GM18519 (cell line): ENCODE data around the gene BUD23.
A peak's percentile ranks its signal among the peaks of the same experiment; 100 is the strongest.
"Not testable (repeated sequence)": the region's sequence is repeated elsewhere in the genome, so short reads cannot be mapped to it uniquely, and the experiment has no call there.

Source experiments
- ATAC-seq: cut with Tn5 transposase; IDR thresholded peaks from one replicate; pipeline ENCODE4 v1.9.1; 2021; ENCODE audit warnings: mild to moderate bottlenecking, moderate library complexity; ENCODE audit not compliant: unreplicated experiment, low FRiP score

BUD23 gene

GRCh38 chr7:73667344-73668102 is 15.9 kb upstream of the BUD23 start, which contains the start of gene VPS37D:
TSS of gene VPS37D (plus strand) at chr7:73667831. CDS start at chr7:73667959, 128 bp downstream.
- peak; percentile 69 for ATAC-seq

- ATAC-seq = no peak
Observed at GRCh38 chr7:73668103-73668885, 15.1 kb upstream of the BUD23 start.

DNA sequence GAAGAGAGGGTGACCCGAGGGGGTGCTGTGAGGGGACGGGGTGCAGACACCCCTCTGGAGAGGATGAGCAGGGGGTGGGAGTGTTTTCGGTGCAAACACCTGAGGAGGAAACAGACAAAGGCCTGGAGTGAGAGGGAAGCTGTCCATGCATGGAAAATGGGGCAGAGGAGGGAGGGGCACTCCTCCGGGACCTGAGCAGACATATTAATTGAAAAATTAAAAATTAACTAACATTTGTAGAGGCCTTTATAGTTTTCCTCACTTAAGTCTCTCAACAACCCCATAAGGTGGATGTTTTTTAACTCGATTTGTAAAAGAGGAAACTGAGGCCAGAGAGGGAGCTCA is 14.5 kb upstream of the BUD23 start:
- no peak for ATAC-seq

- no peak for ATAC-seq
Observed at GRCh38 chr7:73669288-73669701, 14.1 kb upstream of the BUD23 start.

DNA sequence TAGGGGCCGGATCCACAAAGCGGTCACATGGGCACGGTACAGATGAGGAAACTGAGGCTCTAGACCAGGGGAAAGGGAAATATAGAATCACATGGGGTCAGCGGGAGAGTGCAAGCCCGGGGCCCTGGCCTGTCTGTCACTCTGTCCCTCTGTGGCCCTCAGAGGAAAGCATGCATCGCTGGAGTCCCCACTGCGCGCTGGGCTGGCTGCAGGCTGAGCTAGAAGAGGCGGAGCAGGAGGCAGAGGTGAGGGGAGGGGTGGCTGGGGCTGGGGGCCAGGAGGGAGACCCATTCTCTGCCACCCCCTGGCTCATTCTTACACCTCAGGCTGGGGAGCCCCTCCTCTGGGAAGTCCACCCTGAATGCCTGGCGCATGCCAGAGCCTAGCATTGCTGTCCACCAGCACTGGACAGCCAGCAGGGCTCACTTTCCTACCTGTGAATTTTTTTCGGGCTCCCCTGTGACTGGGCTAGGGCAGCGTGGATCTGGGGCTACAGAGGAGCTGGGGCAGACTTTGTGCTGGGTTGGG is 13.5 kb upstream of the BUD23 start:
- ATAC-seq = no peak

GRCh38 chr7:73671322-73671661 is 12.1 kb upstream of the BUD23 start:
- ATAC-seq = no peak

DNA sequence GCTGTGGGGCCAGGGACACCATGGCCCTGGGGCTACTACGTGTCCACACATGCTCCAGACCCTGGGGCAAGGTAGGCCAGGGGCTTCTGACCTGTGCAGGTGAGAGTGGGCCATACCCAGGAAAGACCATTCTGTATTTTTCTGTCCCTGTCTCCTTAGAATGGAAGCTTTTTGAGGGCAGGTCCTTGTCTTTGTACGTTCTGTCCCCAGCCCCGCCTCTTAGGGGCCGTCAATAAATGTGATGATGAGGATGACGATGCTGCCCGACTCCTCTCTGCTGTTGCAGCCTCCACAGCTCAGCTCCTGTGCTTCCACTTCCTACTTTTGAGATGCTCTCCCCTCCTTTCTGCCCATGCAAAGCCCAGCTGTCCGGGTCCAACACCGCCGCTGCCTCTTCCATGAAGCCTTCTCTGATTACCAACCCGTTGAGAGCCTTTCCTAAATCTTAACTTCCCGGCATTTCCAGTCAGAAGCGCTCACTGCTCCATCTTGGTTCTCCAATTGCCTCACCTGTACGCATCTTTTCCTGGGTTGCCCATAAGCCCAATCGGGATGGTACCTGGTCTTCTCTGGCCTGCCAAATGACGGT is 11.4 kb upstream of the BUD23 start:
- no peak for ATAC-seq

DNA sequence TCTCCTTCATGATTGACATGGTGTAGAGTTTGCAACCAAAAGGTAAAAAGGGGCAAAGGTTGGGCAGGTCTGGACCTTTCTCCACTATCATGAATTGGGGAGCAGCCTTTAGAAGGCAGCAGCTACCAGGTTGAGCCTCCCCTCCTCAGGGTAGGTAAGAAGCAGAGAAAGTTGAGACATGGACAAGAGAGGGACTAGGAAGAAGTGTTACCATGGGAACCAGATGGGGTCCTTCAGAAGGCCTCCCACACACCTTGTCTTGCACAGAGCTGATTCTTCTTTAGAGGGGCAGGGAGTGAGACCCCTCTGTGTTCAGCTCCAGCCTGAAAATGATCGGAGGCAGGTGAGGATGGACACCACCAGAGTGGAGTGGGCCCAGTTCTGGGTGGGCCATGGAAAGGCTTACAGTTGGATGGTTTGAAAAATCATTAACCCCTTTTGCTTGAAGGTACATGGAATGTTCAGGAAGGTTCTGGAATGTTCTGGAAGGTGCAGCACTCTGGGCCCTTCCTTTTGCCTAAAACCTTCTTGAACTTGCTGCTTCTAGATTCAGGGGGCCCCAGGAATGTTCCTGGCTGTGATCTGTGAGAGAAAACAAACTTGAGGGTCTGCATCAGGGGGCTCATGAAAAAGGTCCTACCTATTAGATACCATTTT is 8.8 kb upstream of the BUD23 start:
- no peak for ATAC-seq

DNA sequence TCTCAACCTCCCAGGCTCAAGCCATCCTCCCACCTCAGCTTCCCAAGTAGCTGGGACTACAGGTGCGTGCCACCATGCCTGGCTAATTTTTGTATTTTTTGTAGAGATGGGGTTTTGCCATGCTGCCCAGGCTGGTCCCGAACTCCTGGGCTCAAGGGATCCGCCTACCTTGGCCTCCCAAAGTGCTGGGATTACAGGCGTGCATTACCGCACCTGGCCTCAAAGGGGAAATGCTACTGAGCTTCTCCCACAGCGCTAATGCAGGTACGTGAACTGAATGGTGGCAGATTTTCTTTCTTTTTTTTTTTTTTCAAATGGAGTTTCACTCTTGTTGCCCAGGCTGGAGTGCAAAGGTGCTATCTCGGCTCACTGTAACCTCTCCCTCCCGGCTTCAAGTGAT is 7.3 kb upstream of the BUD23 start:
- not testable (repeated sequence) for ATAC-seq

DNA sequence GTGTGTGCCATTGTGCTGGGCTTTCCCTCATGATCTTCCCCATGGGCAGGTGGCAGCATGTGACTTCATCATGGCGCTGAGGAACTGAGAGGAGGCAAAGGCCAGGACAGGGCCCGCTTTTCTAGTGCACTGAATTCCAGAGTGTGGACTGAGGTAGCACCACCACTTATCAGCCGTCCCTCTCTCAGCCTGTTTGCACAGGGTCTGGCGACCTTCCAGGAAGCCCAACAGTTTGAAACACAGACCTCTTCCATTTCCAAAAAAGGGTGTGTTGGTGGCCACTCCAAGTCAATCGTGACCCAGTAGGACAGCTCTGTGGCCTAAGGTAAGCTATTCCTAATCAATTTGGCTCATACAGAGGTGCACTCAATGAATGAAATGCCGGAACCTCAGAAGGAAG is 4.5 kb upstream of the BUD23 start:
- no peak for ATAC-seq

DNA sequence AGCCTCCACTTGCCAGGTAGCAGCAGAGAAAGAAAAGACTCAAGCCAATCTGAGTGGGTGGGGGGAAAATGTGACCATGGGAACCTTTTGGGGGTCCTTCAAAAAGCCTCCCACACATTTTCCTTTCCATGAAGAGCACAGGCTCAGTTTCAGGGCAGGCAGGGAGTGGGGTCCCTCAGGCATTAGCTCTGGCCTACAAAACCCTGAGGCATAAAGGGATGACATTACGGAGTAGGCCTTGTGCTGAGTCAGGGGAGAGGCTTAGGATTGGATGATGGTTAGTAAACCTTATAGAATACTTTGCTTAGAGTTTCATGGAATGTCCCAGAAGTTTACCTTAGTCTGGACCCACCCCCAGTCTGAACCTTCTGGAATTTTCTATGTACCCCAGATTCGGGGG is 3.7 kb upstream of the BUD23 start:
- no peak for ATAC-seq

GRCh38 chr7:73680501-73680900 is 2.9 kb upstream of the BUD23 start:
- no peak for ATAC-seq

GRCh38 chr7:73681031-73681430 is 2.4 kb upstream of the BUD23 start:
- ATAC-seq = no peak

DNA sequence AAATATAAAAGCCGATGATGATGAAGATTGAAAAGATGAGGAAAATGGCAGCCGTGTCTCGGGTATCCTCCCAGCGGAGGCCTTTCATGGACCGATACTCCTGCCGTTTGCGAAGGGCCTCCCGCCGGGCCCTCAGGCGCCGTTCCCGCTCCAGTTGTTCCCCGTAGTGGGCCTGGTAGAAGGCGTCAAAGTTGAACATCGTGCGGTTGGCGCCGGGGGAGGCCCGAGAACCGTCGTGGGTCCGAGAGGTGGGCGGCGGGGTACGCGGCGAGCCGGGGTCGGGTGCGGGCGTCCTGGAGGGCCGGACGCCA is 697 bp upstream of the BUD23 start:
- no peak for ATAC-seq

DNA sequence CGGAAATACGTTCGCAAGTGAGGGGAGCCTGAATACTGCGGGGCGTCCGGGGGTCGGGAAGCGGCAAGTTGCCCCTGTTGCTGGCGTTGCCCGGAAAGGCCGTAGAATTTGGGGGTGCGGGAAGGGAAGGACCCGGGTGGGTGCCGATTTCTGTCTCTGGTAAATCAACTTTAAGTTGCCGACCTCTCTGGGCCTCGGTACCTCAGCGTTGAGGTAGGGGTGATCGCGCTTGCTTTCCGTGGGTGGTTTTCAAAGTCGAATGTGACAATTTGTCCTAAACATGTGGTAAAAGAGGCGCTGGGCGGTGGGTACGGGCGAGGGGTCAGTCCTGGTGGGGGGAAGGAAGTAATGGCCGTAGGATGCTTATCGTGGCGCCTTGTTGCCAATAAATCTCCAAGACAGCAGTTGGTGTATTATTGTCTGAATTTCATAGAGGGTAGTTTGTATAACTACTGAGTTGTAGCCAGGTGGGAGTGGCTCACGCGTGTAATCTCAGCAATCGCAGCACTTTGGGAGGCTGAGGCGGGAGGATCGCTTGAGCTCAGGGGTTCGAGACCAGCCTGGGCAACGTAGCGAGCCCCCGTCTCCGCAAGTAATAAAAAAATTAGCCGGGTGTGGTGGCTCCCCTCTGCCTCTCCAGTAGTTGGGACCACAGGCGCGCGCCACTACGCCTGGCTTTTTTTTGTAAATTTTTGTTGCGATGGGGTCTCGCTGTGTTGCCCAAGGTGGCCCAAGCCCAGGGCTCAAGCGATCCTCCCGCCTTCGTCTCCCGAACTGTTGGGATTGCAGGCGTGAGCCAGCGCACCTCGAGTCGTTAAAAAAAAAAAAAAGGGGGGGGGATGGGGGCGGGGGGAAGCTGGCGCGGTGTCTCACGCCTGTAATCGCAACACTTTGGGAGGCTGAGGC is 644 bp downstream of the BUD23 start:
- no peak for ATAC-seq

- ATAC-seq = no peak
Observed at GRCh38 chr7:73685311-73685710, 1.9 kb downstream of the BUD23 start.

DNA sequence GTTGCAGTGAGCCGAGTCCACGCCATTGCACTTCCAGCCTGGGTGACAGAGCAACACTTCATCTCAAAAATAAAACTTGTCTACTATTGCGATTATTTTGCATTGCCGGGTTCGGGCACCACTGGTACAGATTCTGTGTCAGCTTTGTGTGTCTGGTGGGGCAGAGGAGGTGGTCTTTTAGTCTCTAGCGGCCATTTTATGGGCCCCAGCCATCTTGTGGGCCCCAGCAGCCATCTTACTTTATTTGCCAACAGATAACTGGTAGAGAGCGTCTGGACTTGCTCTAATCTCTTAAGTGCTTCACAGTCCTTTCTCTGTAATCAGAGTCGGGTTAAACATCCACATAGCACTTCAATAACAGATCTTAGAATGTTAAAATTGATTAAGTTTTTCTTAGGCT is 4.9 kb downstream of the BUD23 start:
- ATAC-seq = no peak

DNA sequence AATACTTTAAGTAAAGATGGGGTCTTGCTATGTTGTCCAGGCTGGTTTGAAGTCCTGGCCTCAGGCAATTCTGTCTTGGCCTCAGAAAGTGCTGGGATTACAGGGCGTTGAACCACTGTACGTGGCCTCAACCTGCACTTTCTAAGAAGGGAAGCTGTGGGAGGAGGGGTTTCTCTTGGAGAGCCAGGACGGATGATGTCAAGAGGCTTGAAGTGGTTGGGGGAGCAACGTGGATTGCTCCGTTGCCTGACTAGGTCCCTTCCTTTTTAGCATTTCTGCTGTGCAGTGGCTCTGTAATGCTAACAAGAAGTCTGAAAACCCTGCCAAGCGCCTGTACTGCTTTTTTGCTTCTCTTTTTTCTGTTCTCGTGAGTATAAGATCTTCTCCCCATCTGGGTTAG is 7.2 kb downstream of the BUD23 start:
- ATAC-seq = no peak

GRCh38 chr7:73696372-73696771 is 13.0 kb downstream of the BUD23 start:
- no peak for ATAC-seq

GRCh38 chr7:73698410-73698809 is 15.0 kb downstream of the BUD23 start:
- ATAC-seq = no peak
